ENCODE results near the gene ZNF319. TPM values are rescaled to one million over a fixed set of nuclear protein-coding genes. Genes with fewer than 3 reads are reported as not detected.
A peak's percentile ranks its signal among the peaks of the same experiment; 100 is the strongest.

Gene ZNF319
- total and polyA plus RNA-seq, 2 of the 13 experiments (the other 11 are each of a cell fraction or from before 2014, with no cell fraction given): 2.4 to 3.6 TPM

- TSS peak; percentile 55 for BruUV-seq (replicated peaks)
- peak overlapping the region in 1 of 3 experiments; percentile 93; a peak in 1 of 6 replicates for H3K4me3 ChIP-seq (replicated peaks in 1 of 3; ENCODE audit: insufficient read depth in 1 of 3, low read depth in 2 of 3, low read length in 3 of 3)
- no peaks in the 10 kb centered on the region; a peak in 1 of 5 replicates for H3K27me3 ChIP-seq (ENCODE audit: control insufficient read depth in 1 of 2, insufficient read depth in 2 of 2, low read length in 2 of 2)
- in situ Hi-C loops (cut with HindIII; ENCODE audit: extremely low pct_ligation_motif_present, low pct_unique_long_range_greater_than_20kb) (no loop called here), intact Hi-C loops (cut with micrococcal nuclease; ENCODE audit: unreplicated experiment) (no loop called here)
- ChIA-PET POLR2A (interaction anchor here (1.2 to 4.1 kb wide), 5 partner anchors 100 to 264 kb away, joined by 3 to 15 read pairs (median 7); partner anchors contain the start of gene KATNB1), CTCF (ENCODE audit: low intra/inter-chr PET ratio, low total read pairs) (no interaction called here)
- no peaks in the 10 kb centered on the region for H4K20me1 ChIP-seq (ENCODE audit: insufficient read depth, low read length)
- H3K9ac ChIP-seq (ENCODE audit: insufficient read depth, low read depth, low read length): peak overlapping the region; percentile 5; the same call in 1 of the 2 replicates
- 96% methylated on average over 3 of the region's 3 CpGs for WGBS (ENCODE audit: low lambda C conversion rate)
- FAIRE-seq (no peak), ATAC-seq (no peak), DNase-seq (ENCODE audit: low spot score) (no peak)
- H3K9me3 ChIP-seq (ENCODE audit: low read length): no peaks in the 10 kb centered on the region
- H3K79me2 ChIP-seq (ENCODE audit: insufficient read depth, low read length): peaks cover 7% of the 10 kb centered on the region
- peaks cover 10 to 26% of the 10 kb centered on the region in 2 experiments; a peak in 4 of 5 replicates for H3K36me3 ChIP-seq (replicated peaks in 1 of 2; ENCODE audit: control insufficient read depth in 1 of 2, insufficient read depth in 2 of 2, low read length in 2 of 2)
- peak overlapping the region; percentile 99 for H3K4me2 ChIP-seq (ENCODE audit: low read depth, low read length)
- TF ChIP-seq PLRG1 (conservative IDR thresholded peaks at IDR 0.05) (no peak), SRY (CRISPR knock-in tag; IDR thresholded peaks at IDR 0.05) (0 out of 2 replicates have a peak, but pooled peaks have one; percentile 35), ZNF101 (CRISPR knock-in tag; IDR thresholded peaks at IDR 0.05; ENCODE audit: borderline replicate concordance, low read depth) (no peak), MAX (IDR thresholded peaks at IDR 0.05) (no peak), AKAP8 (CRISPR knock-in tag; IDR thresholded peaks at IDR 0.05) (no peak), CEBPZ (IDR thresholded peaks at IDR 0.05; ENCODE audit: low read length) (no peak), ZNF33A (CRISPR knock-in tag; IDR thresholded peaks at IDR 0.05; ENCODE audit: borderline replicate concordance) (no peak), ZNF646 (CRISPR knock-in tag; IDR thresholded peaks at IDR 0.05) (no peak), ZNF605 (CRISPR knock-in tag; IDR thresholded peaks at IDR 0.05) (0 out of 2 replicates have a peak, but pooled peaks have one; percentile 6), ZNF225 (CRISPR knock-in tag; IDR thresholded peaks at IDR 0.05) (0 out of 2 replicates have a peak, but pooled peaks have one; percentile 15), MIXL1 (CRISPR knock-in tag; IDR thresholded peaks at IDR 0.05) (no peak), ZNF501 (CRISPR knock-in tag; IDR thresholded peaks at IDR 0.05) (no peak)
- H3K4me1 ChIP-seq (ENCODE audit: insufficient read depth, low read length): peaks cover 34% of the 10 kb centered on the region
- no peak overlapping the region for H3K27ac ChIP-seq (ENCODE audit: extremely low read length, insufficient read depth, low read length)
- H2AFZ ChIP-seq (ENCODE audit: low read length): no peak overlapping the region
Observed at GRCh38 chr16:57998992-57999365, 1.5 kb downstream of the ZNF319 start.
